ENCODE data around the gene EPAS1.

DNA sequence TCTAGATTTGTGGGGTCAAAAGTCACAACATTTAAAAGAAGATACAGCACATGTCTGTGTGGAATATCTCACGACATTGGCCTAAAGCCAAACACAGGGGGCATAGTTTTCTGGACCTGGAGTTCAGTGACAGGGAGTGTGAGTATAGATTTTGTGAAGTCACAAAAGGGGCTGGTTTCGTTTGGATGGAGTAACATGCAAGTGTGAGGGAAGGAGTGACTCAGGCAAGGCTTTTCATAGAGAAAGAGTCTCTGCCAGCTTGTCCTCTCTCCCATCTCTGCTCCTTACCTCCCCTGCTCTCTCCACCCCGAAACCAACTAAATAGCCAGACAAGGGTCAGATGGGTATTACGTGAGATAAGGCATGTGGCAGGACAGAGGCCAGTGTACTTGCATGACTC, 3.7 kb upstream of the EPAS1 start:
- TF ChIP-seq YY1 (IDR thresholded peaks at IDR 0.05; ENCODE audit: low read depth) (no peak), EP300 (IDR thresholded peaks at IDR 0.05; ENCODE audit: borderline replicate concordance in 1 of 2, low read depth in 1 of 2, low read length in 1 of 2) (no peak), FOXJ3 (CRISPR knock-in tag; IDR thresholded peaks at IDR 0.05) (no peak)
